ENCODE data around the gene PRIM1. TPM values are rescaled to one million over a fixed set of nuclear protein-coding genes. Genes with fewer than 3 reads are reported as not detected.

The PRIM1 gene
- total and polyA plus RNA-seq, 2 of the 8 experiments (the other 6 are each of a cell fraction or from before 2014, with no cell fraction given), result 52.4 to 61.9 TPM

- TF ChIP-seq CHD7 (IDR thresholded peaks at IDR 0.05; ENCODE audit: insufficient replicate concordance, low read length) (no peak), BACH1 (IDR thresholded peaks at IDR 0.05; ENCODE audit: low read length) (no peak), CREB1 (IDR thresholded peaks at IDR 0.05) (no peak), SP4 (IDR thresholded peaks at IDR 0.05; ENCODE audit: low read length) (no peak), ZNF274 (IDR thresholded peaks at IDR 0.05; ENCODE audit: borderline replicate concordance, extremely low read depth, low read length) (no peak), KDM5A (IDR thresholded peaks at IDR 0.05; ENCODE audit: low read length) (no peak)
These were observed 53.0 kb downstream of the PRIM1 start (continued) for GRCh38 chr12:56699020-56699661.
